HG03460 (cell line): ENCODE measurements around the gene IVNS1ABP.

Experiments
- ATAC-seq: cut with Tn5 transposase; IDR thresholded peaks from one replicate; pipeline ENCODE4 v1.9.1; 2021; ENCODE audit not compliant: unreplicated experiment

Gene IVNS1ABP

DNA sequence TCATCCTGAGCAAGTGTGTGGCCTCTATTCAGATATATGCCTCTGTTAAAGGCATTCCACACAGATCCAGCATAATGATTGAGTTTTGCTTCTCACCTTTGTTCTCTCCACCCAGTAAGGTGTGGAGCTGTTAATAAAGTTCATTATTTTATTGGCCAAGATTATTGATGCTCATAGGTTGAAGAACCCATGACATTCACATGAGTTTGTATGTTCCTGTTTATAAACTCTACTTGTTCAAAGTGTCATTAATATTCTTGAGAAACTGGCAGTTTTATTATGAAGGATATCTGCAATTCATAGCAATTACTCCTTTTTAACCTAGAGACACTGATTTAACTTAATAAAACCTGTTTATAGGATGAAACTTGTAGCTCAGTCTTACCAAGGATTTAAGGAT lies 22.0 kb downstream of the IVNS1ABP start:
- ATAC-seq, result no peak

DNA sequence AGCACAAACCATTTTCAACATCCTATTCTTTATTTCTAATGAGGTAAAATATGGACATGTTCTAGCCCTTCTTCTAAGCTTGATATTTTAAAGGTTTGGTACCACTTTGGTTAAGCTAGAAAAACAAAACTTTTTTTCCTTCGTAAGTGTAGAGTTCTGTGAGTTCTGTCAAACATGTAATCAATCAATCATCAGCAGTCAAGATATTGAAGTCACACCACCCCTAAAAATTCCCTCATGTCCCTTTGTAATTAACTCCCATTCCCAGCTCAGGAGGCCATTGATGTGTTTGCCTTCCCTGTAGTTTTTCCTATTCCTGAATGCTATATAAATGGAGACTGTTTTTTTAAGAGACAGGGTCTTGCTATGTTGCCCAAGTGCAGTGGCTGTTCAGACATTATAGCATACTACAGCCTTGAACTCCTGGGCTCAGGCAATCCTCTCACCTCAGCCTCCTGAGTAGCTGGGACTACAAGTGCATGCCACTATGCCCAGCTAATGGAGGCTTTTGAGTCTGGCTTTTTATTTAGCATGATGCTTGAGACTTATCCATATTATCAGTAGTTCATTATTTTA lies 23.0 kb downstream of the IVNS1ABP start:
- ATAC-seq, result no peak

DNA sequence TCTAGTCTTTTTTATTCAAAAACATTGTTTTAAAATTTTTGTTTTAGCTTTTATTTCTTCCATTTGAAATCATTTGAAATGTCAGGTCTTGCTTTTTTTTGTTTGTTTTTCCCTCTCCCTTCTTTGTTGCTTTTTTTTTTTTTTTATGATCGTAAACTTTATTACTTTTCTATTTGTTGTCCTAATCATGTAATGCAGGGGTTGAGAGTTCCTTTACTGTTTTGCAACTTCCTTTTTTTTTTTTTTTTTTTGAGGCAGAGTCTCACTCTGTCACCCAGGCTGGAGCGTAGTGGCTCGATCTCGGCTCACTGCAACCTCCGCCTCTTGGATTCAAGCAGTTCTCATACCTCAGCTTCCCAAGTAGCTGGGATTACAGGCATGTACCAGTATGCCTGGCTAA lies 24.8 kb downstream of the IVNS1ABP start:
- no peak for ATAC-seq

DNA sequence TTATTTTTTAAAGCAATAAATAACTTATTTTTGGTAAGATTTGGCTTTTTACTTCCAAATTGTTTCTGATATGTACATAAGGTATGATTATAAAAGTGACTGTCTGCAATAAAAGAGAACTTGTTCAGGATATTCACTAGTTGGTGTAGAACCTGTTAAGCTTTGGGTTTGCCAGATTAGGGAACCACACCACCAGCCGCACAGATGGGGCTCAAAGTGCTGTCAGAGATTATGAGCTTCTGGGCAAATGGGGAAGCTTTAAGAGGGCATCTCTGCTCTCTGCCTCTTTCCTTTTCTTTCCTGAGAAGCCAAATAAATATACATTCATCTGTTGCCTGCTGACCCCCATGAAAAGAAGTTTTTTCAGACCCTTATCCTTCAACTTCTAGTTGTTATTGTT lies 25.4 kb downstream of the IVNS1ABP start:
- no peak for ATAC-seq

DNA sequence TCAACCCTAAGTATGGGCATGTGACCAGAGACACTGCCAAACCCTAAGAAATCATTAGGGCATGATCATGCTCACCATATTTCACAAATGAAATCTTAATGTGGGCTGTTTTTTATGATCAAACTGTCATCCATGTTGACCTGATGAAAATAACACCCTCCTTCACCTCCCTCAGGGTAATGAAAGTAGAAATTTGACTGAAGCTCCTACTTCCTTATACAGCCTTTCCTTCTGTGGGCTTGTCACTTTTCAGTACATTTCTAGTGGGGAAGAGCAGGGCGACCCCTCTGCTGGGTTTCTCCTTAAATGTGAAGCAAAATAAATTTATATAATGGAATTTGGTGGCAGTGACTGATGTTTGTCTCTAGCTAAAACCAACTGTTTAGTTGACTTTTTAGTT lies 25.9 kb downstream of the IVNS1ABP start:
- no peak for ATAC-seq

DNA sequence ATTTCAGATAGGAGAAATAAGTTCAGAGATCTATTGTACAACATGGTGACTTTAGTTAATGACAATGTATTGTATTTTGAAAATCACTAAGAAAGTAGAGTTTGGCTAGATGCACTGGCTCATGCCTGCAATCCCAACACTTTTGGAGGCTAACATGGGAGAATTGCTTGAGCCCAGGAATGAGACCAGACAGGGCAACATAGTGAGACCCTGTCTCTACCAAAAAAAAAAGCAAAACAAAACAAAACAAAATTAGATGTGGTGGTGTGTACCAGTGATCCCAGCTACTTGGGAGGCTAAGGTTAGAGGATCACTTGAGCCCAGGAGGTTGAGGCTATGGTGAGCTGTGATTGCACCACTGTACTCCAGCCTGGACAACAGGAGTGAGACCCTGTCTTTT lies 27.2 kb downstream of the IVNS1ABP start:
- no peak for ATAC-seq

DNA sequence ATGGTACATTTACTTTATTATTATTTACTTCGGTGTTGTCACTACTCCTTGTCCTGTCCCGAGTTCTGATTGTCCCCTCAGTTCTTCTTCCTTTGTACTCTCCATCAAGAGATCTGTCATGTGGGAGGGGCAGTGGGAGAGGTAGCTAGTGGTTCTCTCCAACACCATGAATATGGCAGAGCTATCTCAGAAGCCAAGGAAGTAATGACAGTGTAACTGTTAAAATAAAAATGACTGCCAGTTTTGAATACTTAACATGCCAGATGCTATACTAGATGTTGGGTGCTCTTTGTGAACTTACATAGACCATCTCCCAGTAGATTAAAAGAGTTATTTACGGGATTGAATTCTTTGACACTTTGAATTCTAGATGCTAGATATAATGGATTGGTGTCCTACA lies 28.6 kb downstream of the IVNS1ABP start:
- no peak for ATAC-seq

DNA sequence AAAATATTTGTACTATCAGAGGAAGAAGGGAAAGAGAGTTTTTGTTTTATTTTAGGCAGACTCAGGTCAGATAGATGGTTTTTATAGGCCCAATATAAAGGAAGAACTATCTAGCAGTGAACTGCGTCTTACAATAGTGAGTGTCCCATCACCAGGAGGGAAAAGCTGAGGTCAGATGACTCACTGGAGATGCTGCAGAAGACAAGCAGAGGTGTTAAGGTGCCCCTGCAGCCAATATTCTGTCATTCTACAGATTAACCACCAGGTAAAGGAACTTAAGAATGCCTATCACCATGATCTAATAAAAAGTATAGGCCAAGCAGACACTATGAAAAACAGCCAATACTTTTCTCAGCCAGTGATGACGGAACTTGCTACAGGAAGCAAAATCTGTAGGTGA lies 29.6 kb downstream of the IVNS1ABP start:
- no peak for ATAC-seq

DNA sequence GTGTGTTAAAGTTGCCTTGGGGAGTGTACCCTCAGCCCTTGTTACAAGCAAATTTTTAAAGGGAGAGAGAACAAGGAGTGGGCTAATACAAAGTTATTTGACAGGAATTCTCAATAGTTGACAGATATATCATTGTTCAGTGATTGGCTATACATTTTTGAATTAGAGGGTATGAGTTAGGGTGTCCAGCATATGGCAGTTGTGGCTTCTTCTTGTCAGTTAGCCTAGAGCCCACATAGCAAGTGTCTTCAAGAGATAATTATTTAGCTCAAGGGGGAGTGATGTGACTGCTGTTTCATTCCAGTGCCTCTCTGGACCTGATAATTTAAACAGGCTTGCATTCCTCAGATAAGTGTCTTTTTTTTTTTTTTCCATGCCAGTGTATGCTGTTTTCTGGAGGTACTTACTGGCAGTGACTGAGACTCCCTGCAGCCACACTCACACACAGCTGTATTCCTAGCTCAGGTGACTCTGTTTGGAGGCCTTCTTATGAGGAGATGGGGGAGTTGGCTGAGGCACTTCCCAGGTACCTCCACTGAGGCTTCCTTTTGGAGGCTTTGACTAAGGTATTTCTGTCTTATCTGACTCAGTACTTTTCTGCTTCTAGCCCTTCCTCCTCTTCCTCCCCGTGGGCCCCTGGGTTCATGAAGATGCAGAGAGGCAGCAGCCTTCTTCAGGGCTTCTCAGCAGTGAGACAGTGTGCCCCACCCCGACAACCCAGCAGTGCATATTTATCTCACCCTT lies 32.3 kb downstream of the IVNS1ABP start:
- ATAC-seq, result no peak

DNA sequence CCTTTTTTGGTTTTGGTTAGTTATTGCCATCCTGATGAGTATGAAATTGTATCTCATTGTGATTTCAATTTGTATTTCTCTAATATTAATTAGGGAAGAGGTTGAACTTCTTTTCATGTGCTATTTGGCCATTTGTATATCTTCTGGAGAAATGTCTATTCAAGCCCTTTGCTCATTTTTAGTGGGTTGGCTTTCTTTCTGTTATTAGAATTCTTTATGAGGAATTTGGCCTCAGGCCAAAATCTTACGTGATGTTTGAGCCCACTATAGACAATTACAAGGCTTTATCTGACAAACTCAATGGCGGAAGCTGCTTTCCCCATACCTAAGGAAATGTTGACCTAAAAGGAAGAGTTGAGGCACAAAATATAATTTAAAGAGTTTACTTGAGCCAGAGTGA lies 32.9 kb downstream of the IVNS1ABP start:
- no peak for ATAC-seq

DNA sequence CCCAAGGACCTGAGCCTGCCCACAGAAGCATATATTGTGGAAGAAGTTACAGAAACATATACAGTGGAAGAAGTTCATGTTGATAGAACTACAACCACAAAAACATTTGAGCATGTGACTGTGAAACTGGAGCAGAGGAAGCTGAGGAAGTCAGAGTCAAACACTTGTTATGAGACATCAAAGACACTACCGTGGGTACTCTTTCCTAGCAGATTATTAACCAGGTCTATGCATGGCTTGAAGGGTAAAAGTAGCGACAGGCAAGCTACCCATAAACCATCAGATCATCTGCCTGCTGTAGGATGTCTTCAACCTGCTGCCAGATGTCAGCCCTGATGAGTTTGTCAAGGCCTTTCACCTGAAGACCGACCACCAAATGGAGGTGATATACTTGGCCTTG lies 35.8 kb downstream of the IVNS1ABP start:
- ATAC-seq, result peak; percentile 97

DNA sequence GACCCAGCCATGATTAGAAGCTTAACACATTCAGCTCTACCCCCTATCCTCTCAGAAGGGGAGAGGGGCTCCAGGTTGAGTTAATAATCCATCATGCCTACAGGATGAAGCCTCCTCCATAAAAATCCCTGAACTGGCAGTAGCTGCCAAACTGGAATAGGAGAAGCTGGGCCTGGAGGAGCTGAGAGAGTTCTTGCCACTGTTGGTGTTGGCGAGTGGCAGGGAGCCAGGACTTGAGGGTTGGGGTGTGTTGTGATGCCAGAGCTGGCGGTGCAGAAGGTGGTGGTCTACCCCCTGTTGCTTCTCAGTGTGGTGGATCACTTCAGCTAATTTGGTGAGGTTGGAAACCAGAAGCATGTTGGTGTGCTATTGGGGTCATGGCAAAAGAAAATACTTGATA lies 36.5 kb downstream of the IVNS1ABP start:
- ATAC-seq, result no peak

DNA sequence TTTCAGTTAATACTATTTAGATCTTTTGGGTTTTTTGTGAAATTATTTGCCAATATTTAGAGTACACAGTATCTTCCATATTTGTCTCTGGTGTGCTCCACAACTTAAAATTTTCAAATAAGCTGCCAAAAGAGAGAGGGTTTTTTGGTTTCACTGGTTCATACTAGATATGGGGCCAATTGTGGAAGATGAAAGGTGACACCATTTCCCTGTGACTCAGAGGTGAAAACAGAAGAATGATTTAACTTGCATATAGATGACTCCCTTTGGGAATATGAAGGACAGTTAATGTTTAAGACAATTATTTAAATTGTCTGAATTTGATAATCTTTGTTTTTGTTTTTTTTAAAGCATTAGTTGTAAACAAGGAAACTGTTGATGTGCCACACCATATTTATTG lies 37.5 kb downstream of the IVNS1ABP start:
- ATAC-seq, result no peak

DNA sequence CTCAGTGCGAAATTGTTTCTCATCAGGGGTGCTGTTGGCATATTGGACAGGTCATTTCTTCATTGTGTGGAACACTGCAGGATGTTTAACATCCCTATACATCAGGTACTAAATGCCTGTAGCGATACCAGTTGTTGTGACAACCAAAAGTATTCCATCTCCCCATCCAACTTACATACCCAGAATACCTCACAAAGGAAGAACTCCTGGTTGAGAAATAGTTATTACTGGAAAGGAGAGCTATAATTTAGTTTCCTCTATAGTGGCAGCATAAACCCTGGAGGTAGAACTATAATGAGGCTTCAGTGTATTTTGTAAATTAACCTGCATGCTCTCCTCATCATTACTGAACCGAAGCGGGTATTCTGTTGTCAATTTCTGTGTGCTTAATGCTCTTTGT lies 45.1 kb downstream of the IVNS1ABP start:
- ATAC-seq, result no peak

DNA sequence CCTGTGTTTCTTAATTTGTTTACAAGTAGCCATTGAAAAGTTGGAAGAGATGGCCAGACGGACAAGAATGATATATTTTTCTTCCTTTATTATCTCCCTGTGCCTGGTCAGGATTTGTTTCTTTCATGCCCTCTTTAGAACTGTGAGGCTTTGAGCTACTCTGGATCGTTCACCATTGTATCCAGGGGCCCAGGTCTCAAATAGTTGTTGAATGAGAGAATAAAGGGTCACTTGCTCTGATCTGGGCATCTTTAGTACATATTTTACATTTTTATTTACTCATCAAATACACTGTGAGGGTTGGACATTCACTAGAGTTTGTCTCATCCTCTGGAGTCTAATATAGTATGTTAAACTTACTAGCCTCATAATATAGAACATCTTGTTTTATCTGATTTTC lies 48.7 kb downstream of the IVNS1ABP start:
- ATAC-seq, result no peak

DNA sequence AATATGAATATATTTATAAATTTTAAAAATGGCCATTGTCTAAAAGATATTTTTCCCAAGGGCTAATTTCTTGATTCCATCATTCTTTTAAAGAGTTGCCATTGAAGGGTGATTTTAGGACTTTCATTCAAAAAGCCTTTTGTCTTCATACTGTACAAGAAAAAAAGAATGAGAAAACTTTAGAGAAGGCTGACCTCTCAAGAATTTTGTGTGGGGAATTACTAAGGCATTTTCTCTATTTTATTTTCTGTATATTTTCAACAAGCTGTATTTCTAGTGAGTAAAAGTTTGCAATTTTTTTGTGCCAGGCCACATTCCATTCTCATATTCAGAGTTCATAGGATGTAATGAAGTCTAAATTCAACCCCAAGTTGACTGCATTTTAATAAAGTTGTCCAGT lies 49.3 kb downstream of the IVNS1ABP start:
- ATAC-seq, result no peak

DNA sequence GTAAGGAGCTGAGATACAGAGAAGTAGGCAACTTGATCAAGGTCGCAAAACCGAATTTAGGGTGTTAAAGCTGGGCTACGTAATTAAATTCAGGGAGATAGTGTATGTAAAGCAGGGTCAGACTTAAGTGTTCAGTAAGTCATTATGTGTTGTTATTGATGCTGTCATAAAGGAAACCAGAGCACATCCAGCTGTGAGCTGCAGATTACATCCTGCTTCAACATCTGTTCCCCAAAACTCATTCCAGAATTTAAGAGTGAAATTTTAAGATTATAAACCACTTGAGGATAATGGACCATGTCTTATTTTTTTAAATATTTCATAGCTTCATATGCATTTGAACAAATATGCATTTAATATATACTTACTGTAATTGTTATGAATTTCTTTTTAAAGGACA lies 49.7 kb downstream of the IVNS1ABP start:
- ATAC-seq, result no peak

DNA sequence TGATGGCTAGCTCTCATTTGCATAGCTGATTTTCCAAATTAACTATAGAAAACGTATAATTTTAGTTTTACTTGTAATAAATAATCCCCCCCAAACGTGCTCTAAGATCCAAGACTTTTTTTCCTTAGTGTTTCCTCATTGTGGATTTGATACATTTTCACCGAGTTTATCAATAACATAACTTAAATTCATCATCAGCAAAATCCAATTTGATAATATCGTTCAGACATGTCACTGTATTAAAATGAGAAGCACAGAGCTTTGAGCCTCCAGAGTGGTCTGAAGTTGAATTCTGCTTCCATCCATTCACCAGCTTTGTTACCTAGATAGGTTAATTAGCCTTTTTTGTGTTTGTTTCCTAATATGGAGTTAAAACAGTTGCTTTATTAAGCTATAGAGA lies 51.7 kb downstream of the IVNS1ABP start:
- ATAC-seq, result no peak

DNA sequence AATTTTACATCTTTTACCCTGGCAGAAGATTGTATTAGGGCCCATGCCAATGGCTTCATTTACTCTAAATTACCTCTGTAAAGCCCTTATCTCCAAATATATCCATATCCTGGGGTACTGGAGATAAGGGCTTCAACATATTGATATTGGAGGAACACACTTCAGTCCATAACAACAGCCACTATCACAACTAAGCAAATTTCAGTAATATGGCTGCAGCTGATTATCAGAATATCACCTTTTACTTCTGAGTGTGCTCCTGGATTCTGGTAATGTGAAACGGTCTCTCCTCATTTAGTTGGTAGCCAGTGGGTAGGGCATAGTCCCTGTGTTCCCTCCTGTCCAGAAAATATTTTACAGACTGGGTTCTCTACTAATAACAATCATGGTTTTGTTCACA lies 53.3 kb downstream of the IVNS1ABP start:
- no peak for ATAC-seq

DNA sequence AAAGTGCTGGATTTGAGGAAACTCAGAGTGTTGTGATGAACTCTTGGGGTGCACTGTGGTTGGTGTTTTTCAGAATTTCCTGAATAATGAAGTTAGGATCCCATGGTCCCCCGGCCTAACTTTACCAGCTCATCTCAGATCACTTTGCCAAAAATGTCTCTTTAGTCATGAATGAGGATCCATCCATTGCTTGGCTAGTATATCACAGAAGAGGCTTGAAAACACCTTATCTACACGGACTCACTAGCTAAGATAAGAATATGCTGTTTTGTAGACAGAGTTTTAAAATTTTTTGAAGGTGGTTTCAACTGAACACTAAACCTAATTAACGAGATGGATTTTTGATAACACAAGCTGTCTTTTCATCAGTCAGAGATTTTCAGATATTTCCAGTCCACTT lies 53.8 kb downstream of the IVNS1ABP start:
- no peak for ATAC-seq

DNA sequence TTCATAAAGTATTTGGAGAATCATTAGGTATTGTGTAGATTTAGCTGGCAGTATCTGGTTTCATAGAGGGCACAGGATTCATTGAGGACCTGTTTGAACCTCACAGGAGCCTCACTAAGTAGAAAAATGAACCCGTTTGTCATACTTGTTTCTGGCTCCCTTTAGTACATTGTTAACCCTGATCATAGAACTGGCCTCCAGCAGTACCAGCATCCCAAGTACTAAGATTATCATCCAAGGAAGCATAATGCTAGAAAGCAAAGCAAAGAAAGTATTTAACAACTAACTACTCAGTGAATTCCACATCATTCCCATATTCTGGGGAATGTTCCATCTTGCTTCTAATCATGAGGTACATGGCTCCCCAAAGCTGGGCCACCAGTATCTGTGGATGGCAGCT lies 54.9 kb downstream of the IVNS1ABP start:
- no peak for ATAC-seq

DNA sequence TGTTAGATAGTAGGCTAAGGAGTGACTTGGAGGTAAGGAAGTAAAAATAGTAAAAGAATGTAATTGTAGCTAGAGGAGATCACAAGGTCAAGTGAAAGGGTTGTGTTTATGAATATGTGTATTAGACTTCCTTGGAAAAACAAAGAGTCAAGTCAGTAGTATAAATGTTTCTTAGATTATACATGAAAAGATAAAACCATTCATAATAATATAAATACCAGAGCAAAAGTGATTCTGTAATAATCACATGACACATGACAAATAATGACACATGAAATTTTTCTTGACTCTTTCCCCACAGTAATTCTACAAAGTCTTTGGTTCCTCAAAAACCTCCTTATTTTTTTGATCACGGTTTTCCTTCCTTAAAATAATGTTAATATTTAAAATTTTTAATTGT lies 56.4 kb downstream of the IVNS1ABP start:
- ATAC-seq, result no peak

DNA sequence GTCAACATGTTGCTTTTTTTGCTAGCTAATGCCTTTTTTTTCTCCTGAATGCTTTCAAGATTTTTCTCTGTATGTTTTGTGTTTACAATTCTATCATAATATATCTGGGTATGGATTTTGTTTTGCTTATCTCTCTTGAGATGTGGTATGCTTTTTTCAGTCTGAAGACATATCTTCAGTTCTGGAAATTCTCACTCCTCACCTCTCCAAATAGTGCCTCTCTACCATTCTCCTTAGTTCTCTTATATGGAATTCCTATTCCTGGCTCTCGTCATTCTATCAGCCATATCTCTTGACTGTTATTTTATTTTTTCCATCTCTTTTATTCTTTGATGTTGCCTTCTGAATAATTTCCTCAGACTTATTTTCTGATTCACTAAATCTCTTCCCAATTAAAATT lies 58.4 kb downstream of the IVNS1ABP start:
- ATAC-seq, result no peak
